H1 (cell line): ENCODE measurements around the gene PTPMT1. TPM values are rescaled to one million over a fixed set of nuclear protein-coding genes. Genes with fewer than 3 reads are reported as not detected.
"Not testable (repeated sequence)": the region's sequence is repeated elsewhere in the genome, so short reads cannot be mapped to it uniquely, and the experiment has no call there.

ENCODE experiments used
- CTCF ChIA-PET: fragments of 300-600 bp; sonication (Branson Sonifier 250); formaldehyde crosslinking; loops from one replicate; lab custom pipeline; 2021; ENCODE audit not compliant: partially characterized antibody; lab: Charles Lee
- POLR2A ChIA-PET: fragments of 300-600 bp; sonication (Branson Sonifier 250); formaldehyde crosslinking; loops from one replicate; lab custom pipeline; 2021; ENCODE audit warnings: inconsistent platforms; ENCODE audit not compliant: partially characterized antibody; lab: Charles Lee
- DNase-seq, 2 experiments: peaks; one replicate each; pipeline versions ENCODE4 v3.0.0 to v3.0.0-alpha.2; 2010 to 2022; ENCODE audit warnings: low spot score in 2 of 2, low read depth in 1 of 2, mixed read lengths in 1 of 2
- FAIRE-seq: peaks from 2 replicates; lab custom pipeline; 2011; peaks lifted over from hg19 to GRCh38; lab: Jason Lieb, UNC
- H2AFZ ChIP-seq: 2 replicates; pipeline ENCODE4 v1.8.1; 2012; ENCODE audit warnings: low read length, inconsistent platforms
- H2AK5ac ChIP-seq: 2 replicates; pipeline ENCODE4 v1.6.1; 2013; ENCODE audit warnings: low read depth, low read length
- H2BK120ac ChIP-seq: replicated peaks from 2 replicates; pipeline ENCODE3; 2013; ENCODE audit warnings: low read depth, low read length, inconsistent platforms
- H2BK12ac ChIP-seq: 2 replicates; pipeline ENCODE4 v1.6.1; 2013; ENCODE audit warnings: low read depth, low read length
- H2BK15ac ChIP-seq: 2 replicates; pipeline ENCODE4 v1.6.1; 2013; ENCODE audit warnings: low read length
- H2BK20ac ChIP-seq: 2 replicates; pipeline ENCODE4 v1.6.1; 2013; ENCODE audit warnings: low read length
- H2BK5ac ChIP-seq: 2 replicates; pipeline ENCODE4 v1.6.1; 2013; ENCODE audit warnings: low read depth, low read length
- H3K14ac ChIP-seq: 2 replicates; pipeline ENCODE4 v1.6.1; 2013; ENCODE audit warnings: inconsistent platforms; ENCODE audit not compliant: insufficient read length
- H3K18ac ChIP-seq: 2 replicates; pipeline ENCODE4 v1.6.1; 2013; ENCODE audit warnings: low read length; ENCODE audit errors: extremely low read depth
- H3K23ac ChIP-seq: 2 replicates; pipeline ENCODE4 v1.6.1; 2013; ENCODE audit warnings: inconsistent platforms; ENCODE audit not compliant: insufficient read length
- H3K23me2 ChIP-seq: 2 replicates; pipeline ENCODE4 v1.6.1; 2013; ENCODE audit warnings: low read depth, low read length
- H3K27ac ChIP-seq: 2 replicates; pipeline ENCODE4 v1.6.1; 2011; ENCODE audit warnings: low read depth, low read length, inconsistent platforms
- H3K27me3 ChIP-seq, 4 experiments: replicated peaks in 1 of 4; 1 replicate in 1 of 4; 2 replicates in 3 of 4; pipeline versions ENCODE4 v1.6.1 to v1.8.1; 2011 to 2013; ENCODE audit warnings: low read length in 3 of 4, mild to moderate bottlenecking in 3 of 4, inconsistent platforms in 2 of 4, mixed read lengths in 2 of 4, moderate library complexity in 1 of 4; ENCODE audit not compliant: control insufficient read depth in 3 of 4, insufficient read depth in 3 of 4; ENCODE audit errors: extremely low read depth in 1 of 4
- H3K36me3 ChIP-seq, 4 experiments: 2 replicates each; pipeline versions ENCODE4 v1.6.1 to v1.8.1; 2011 to 2013; ENCODE audit warnings: mild to moderate bottlenecking in 4 of 4, low read length in 3 of 4, moderate library complexity in 2 of 4, control low read depth in 1 of 4, inconsistent platforms in 1 of 4; ENCODE audit not compliant: insufficient read depth in 4 of 4, control insufficient read depth in 2 of 4
- H3K4ac ChIP-seq: replicated peaks from 2 replicates; pipeline ENCODE3; 2013; ENCODE audit warnings: low read length, low read depth, mixed read lengths, inconsistent platforms; ENCODE audit not compliant: insufficient read length
- H3K4me1 ChIP-seq, 4 experiments: replicated peaks in 1 of 4; 1 replicate in 1 of 4; 2 replicates in 3 of 4; pipeline versions ENCODE4 v1.6.1 to v1.8.1; 2011 to 2013; ENCODE audit warnings: low read length in 3 of 4, inconsistent platforms in 2 of 4, mixed read lengths in 1 of 4; ENCODE audit not compliant: insufficient read depth in 4 of 4, control insufficient read depth in 3 of 4
- H3K4me2 ChIP-seq, 2 experiments: 2 replicates each; pipeline versions ENCODE4 v1.6.1 to v1.8.1; 2011 to 2013; ENCODE audit warnings: low read depth in 2 of 2, low read length in 2 of 2, control low read depth in 1 of 2, inconsistent platforms in 1 of 2, mild to moderate bottlenecking in 1 of 2; ENCODE audit not compliant: insufficient read depth in 1 of 2
- H3K4me3 ChIP-seq, 4 experiments: fragments of 200-600, 300-600 bp in 1 of 4; sonication (generic), shearing (Covaris generic), sonication (Bioruptor Twin) in 1 of 4; 2 replicates each; pipeline versions ENCODE4 v1.5.1 to v1.8.1; 2011 to 2016; ENCODE audit warnings: low read length in 4 of 4, low read depth in 3 of 4, control low read depth in 2 of 4, inconsistent platforms in 2 of 4, mild to moderate bottlenecking in 2 of 4, mixed read lengths in 1 of 4, moderate library complexity in 1 of 4; ENCODE audit not compliant: insufficient read depth in 2 of 4; ENCODE audit errors: extremely low read depth in 1 of 4
- H3K56ac ChIP-seq: replicated peaks from 2 replicates; pipeline ENCODE3; 2013; ENCODE audit warnings: low read depth, mild to moderate bottlenecking, mixed read lengths, low read length, inconsistent platforms; ENCODE audit not compliant: insufficient read length
- H3K79me1 ChIP-seq: 2 replicates; pipeline ENCODE4 v1.6.1; 2013; ENCODE audit warnings: low read depth, low read length, control low read depth
- H3K79me2 ChIP-seq, 2 experiments: 2 replicates each; pipeline versions ENCODE4 v1.6.1 to v1.8.1; 2012 to 2013; ENCODE audit warnings: low read length in 2 of 2, mild to moderate bottlenecking in 2 of 2, inconsistent platforms in 1 of 2; ENCODE audit not compliant: insufficient read depth in 2 of 2, control insufficient read depth in 1 of 2
- H3K9ac ChIP-seq, 4 experiments: replicated peaks in 1 of 4; 1 replicate in 1 of 4; 2 replicates in 3 of 4; pipeline versions ENCODE4 v1.6.1 to v1.8.1; 2011 to 2013; ENCODE audit warnings: low read depth in 3 of 4, low read length in 3 of 4, control low read depth in 2 of 4, mild to moderate bottlenecking in 2 of 4, moderate library complexity in 2 of 4, inconsistent platforms in 1 of 4; ENCODE audit errors: extremely low read depth in 1 of 4
- H3K9me3 ChIP-seq, 2 experiments: 2 replicates each; pipeline versions ENCODE4 v1.6.1 to v1.8.1; 2012 to 2013; ENCODE audit warnings: mild to moderate bottlenecking in 2 of 2, moderate library complexity in 2 of 2, control low read depth in 1 of 2, inconsistent platforms in 1 of 2, low read depth in 1 of 2, low read length in 1 of 2, mixed read lengths in 1 of 2; ENCODE audit not compliant: insufficient read depth in 2 of 2
- H4K20me1 ChIP-seq, 2 experiments: replicated peaks in 1 of 2; 2 replicates each; pipeline versions ENCODE3 to v1.8.1; 2011 to 2013; ENCODE audit warnings: inconsistent platforms in 2 of 2, low read length in 2 of 2, mild to moderate bottlenecking in 1 of 2; ENCODE audit not compliant: insufficient read depth in 2 of 2, control insufficient read depth in 1 of 2
- H4K5ac ChIP-seq: 2 replicates; pipeline ENCODE4 v1.6.1; 2013; ENCODE audit warnings: low read length, low read depth, mixed read lengths, inconsistent platforms; ENCODE audit not compliant: insufficient read length
- H4K8ac ChIP-seq: 2 replicates; pipeline ENCODE4 v1.8.0; 2013; ENCODE audit warnings: mild to moderate bottlenecking, moderate library complexity, low read length, inconsistent platforms; ENCODE audit not compliant: insufficient read depth; ENCODE audit errors: extremely low read depth
- H4K91ac ChIP-seq: replicated peaks from 2 replicates; pipeline ENCODE3; 2013; ENCODE audit warnings: low read length, mixed read lengths, inconsistent platforms; ENCODE audit not compliant: insufficient read length
- RAD21 ChIP-seq, 2 experiments: IDR thresholded peaks in 1 of 2; conservative IDR thresholded peaks in 1 of 2; 2 replicates each; pipeline ENCODE4 v1.6.1; 2011; ENCODE audit warnings: low read depth in 2 of 2, low read length in 2 of 2, improper control_type of control experiment in 1 of 2, inconsistent platforms in 1 of 2, mild to moderate bottlenecking in 1 of 2, moderate library complexity in 1 of 2
- SP1 ChIP-seq: IDR thresholded peaks from 2 replicates; pipeline ENCODE4 v1.6.1; 2011; ENCODE audit warnings: low read depth, low read length
- WGBS, 2 experiments: shearing (Covaris generic) in 1 of 2; methylation state at CpG; one replicate each; pipeline versions ENCODE4 v1.1.6 to v1.1.7; 2013 to 2015; ENCODE audit warnings: low lambda C conversion rate in 2 of 2, mixed read lengths in 2 of 2, inconsistent platforms in 1 of 2, low coverage in 1 of 2, missing lambda C conversion rate in 1 of 2; ENCODE audit not compliant: insufficient replicate concordance in 2 of 2, insufficient coverage in 1 of 2, insufficient read length in 1 of 2; ENCODE audit errors: extremely low coverage in 1 of 2, missing lambda C conversion rate in 1 of 2; 5-methylcytosine and 5-hydroxymethylcytosine counted together
- polyA plus RNA-seq, 7 experiments: library from polyadenylated mRNA; depleted of rRNA in 3 of 7; stranded (reverse) in 5 of 7; unstranded in 2 of 7; fragments of >200 nt in 5 of 7; fragments of 200-250 nt in 2 of 7; gene quantifications; 1 replicate in 5 of 7; 2 replicates in 1 of 7; 4 replicates in 1 of 7; pipeline versions ENCODE4 v1.2.1 to v1.2.3, GENCODE V29; 2011 to 2013; ENCODE audit warnings: missing spikeins in 2 of 7, mixed read lengths in 2 of 7
- total RNA-seq: library from RNA; stranded (reverse); fragmentation: NEBNext Ultra II Directional; extraction: Animal tissue kit (Norgen Biotek cat#: 25700); gene quantifications from 2 replicates; pipeline ENCODE4 v1.2.1, GENCODE V29; 2021

Gene PTPMT1
- total and polyA plus RNA-seq, 2 of the 8 experiments (the other 6 are each of a cell fraction or from before 2014, with no cell fraction given): 44.8 to 105 TPM

- TF ChIP-seq RAD21 (IDR thresholded peaks at IDR 0.05 in 1 of 2, conservative IDR thresholded peaks at IDR 0.05 in 1 of 2; ENCODE audit: low read depth in 2 of 2, low read length in 2 of 2): no peak
- no peak for TF ChIP-seq SP1
Measured at GRCh38 chr11:47553406-47553743, 12.0 kb upstream of the PTPMT1 start (continued).

- H3K9me3 ChIP-seq, H2AFZ ChIP-seq, H3K79me1 ChIP-seq, H3K36me3 ChIP-seq, H3K4me1 ChIP-seq, H4K5ac ChIP-seq, H2BK5ac ChIP-seq, H3K27me3 ChIP-seq, H2BK15ac ChIP-seq, H3K56ac ChIP-seq, FAIRE-seq, H2BK120ac ChIP-seq, H3K79me2 ChIP-seq, H3K4ac ChIP-seq, DNase-seq, H3K4me3 ChIP-seq, H3K23ac ChIP-seq, H3K9ac ChIP-seq, H3K27ac ChIP-seq, H2BK20ac ChIP-seq, H4K8ac ChIP-seq, H3K18ac ChIP-seq, H4K91ac ChIP-seq, H3K14ac ChIP-seq, H3K4me2 ChIP-seq, H2AK5ac ChIP-seq, H4K20me1 ChIP-seq, H3K23me2 ChIP-seq, H2BK12ac ChIP-seq: not testable (repeated sequence)
- CTCF ChIA-PET: interaction anchor here (0.7 to 0.9 kb wide), 2 partner anchors 12 to 14 kb away, joined by 3 to 4 read pairs; no protein-coding TSS in a partner anchor
- 93% methylated on average over 12 of the region's 12 CpGs; no CpG with 5 or more reads in 1 of the 2 experiments for WGBS, 2 experiments
- POLR2A ChIA-PET: interaction anchor here (0.7 to 3.3 kb wide), 2 partner anchors 8 to 22 kb away, joined by 3 to 24 read pairs; partner anchors contain the start of gene PTPMT1
Measured at GRCh38 chr11:47557004-47557403, 8.4 kb upstream of the PTPMT1 start.
